Right lobe of liver (tissue), 6 donors: Measurements from ENCODE around the gene SNRPA. TPM values are rescaled to one million over a fixed set of nuclear protein-coding genes. Genes with fewer than 3 reads are reported as not detected.

ENCODE experiments used
- ATAC-seq, 4 donors: fragments of 200-7000 bp; cut with Tn5 transposase; one replicate each; pipeline ENCODE4 v1.9.1; 2020; ENCODE audit warnings: mild to moderate bottlenecking in 4 of 4, moderate library complexity in 4 of 4
- DNase-seq, 3 donors: peaks; one replicate each; pipeline ENCODE4 v3.0.0-alpha.2; 2020
- H3K27ac ChIP-seq, 3 donors: fragments of 200-600 bp; one replicate each; pipeline ENCODE4 v1.8.0; 2022
- H3K27me3 ChIP-seq, 2 donors: fragments of 200-600 bp; one replicate each; pipeline ENCODE4 v1.8.0; 2022
- H3K36me3 ChIP-seq, 4 donors: fragments of 200-600 bp; sonication (generic) in 1 of 4; one replicate each; pipeline versions ENCODE4 v1.5.1 to v1.8.0; 2017 to 2022; ENCODE audit warnings: control low read depth in 1 of 4
- H3K4me1 ChIP-seq, 4 donors: fragments of 200-600 bp; sonication (generic) in 1 of 4; one replicate each; pipeline versions ENCODE4 v1.5.1 to v1.8.0; 2017 to 2022; ENCODE audit warnings: control low read depth in 1 of 4
- H3K4me3 ChIP-seq, 3 donors: fragments of 200-600 bp; one replicate each; pipeline ENCODE4 v1.8.0; 2022
- H3K9me3 ChIP-seq, 4 donors: fragments of 200-600 bp; sonication (generic) in 1 of 4; one replicate each; pipeline versions ENCODE4 v1.5.1 to v1.8.0; 2017 to 2022; ENCODE audit warnings: control low read depth in 1 of 4
- POLR2A ChIP-seq: fragments of 450-650 bp; IDR thresholded peaks from one replicate; pipeline ENCODE4 v1.6.1; 2017; ENCODE audit warnings: antibody characterized with exemption, mild to moderate bottlenecking
- WGBS: methylation state at CpG from one replicate; pipeline ENCODE4 v1.1.6; 2018; ENCODE audit warnings: low coverage, low lambda C conversion rate; ENCODE audit not compliant: insufficient coverage; ENCODE audit errors: missing lambda C conversion rate; 5-methylcytosine and 5-hydroxymethylcytosine counted together
- intact Hi-C, 2 donors: fragments of 100-400 bp; cut with DNase I; formaldehyde crosslinking; loops; one replicate each; pipeline versions ENCODE4 v1.11.2 to v1.14.1; 2022
- total RNA-seq, 6 experiments: library from RNA; depleted of rRNA in 2 of 6; stranded (reverse); fragments of >200 nt in 2 of 6; fragmentation: NEBNext Ultra II Directional in 3 of 6; extraction: Animal tissue kit (Norgen Biotek cat#: 25700) in 3 of 6; gene quantifications; one replicate each; pipeline versions ENCODE4 v1.1.0 to v1.2.4, GENCODE V29; 2016 to 2023
- TF ChIP-seq, protein P1 (sequence below), 4 donors: fragments of 200-600 bp in 3 of 4; fragments of 450-650 bp in 1 of 4; IDR thresholded peaks; one replicate each; pipeline versions ENCODE4 v1.5.1 to v1.8.0; 2016 to 2022; ENCODE audit warnings: antibody characterized with exemption in 4 of 4, mild to moderate bottlenecking in 2 of 4
- donor health status: DM: no; HTN: yes; CAD: no.
- donor health status: DM: no; HTN: no; CAD: no.
- donor health status: DM: no; HTN: no; CAD: no.
- donor health status: DM: no; HTN: yes; CAD: no.
- donor health status: DM: no; HTN: yes; CAD: no.

The SNRPA gene
- total RNA-seq, 6 experiments from 2014 or later = 21.4 to 33.1 (median 24.7) TPM

DNA sequence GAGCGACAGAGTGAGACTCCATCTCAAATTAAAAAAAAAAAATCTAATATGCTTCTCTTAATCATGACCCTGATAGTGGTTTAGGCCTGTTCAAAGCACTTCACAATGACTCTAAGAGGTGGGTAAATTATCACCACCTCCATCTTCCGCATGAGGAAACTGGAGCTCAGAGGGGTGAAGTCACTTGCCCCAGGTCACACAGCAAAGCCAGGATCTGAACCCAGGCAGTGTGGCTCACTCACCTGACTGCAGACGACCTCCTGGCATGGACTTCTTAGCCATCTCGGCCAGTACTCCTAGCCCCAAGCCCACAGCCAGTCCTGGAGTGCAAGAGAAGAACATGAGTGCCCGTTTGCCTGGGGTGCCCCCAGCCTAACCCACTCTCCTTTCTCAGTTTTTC lies 41.2 kb upstream of the SNRPA start:
- Histone ChIP-seq H3K27ac (no peak overlapping the region), H3K36me3 (peaks cover 0 to 74% (median 6%) of the 10 kb centered on the region in 4 donors), H3K4me1 (peaks cover 0 to 4% (median 0%) of the 10 kb centered on the region in 4 donors), H3K27me3 (no peaks in the 10 kb centered on the region), H3K4me3 (no peak overlapping the region), H3K9me3 (no peaks in the 10 kb centered on the region)
- intact Hi-C loops = no loop called here
- 100% methylated on average over 2 of the region's 5 CpGs for WGBS
- DNase-seq (no peak), ATAC-seq (no peak)
- TF ChIP-seq, protein P1, sequence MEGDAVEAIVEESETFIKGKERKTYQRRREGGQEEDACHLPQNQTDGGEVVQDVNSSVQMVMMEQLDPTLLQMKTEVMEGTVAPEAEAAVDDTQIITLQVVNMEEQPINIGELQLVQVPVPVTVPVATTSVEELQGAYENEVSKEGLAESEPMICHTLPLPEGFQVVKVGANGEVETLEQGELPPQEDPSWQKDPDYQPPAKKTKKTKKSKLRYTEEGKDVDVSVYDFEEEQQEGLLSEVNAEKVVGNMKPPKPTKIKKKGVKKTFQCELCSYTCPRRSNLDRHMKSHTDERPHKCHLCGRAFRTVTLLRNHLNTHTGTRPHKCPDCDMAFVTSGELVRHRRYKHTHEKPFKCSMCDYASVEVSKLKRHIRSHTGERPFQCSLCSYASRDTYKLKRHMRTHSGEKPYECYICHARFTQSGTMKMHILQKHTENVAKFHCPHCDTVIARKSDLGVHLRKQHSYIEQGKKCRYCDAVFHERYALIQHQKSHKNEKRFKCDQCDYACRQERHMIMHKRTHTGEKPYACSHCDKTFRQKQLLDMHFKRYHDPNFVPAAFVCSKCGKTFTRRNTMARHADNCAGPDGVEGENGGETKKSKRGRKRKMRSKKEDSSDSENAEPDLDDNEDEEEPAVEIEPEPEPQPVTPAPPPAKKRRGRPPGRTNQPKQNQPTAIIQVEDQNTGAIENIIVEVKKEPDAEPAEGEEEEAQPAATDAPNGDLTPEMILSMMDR (IDR thresholded peaks at IDR 0.05) = no peak
- no peak for TF ChIP-seq POLR2A

DNA sequence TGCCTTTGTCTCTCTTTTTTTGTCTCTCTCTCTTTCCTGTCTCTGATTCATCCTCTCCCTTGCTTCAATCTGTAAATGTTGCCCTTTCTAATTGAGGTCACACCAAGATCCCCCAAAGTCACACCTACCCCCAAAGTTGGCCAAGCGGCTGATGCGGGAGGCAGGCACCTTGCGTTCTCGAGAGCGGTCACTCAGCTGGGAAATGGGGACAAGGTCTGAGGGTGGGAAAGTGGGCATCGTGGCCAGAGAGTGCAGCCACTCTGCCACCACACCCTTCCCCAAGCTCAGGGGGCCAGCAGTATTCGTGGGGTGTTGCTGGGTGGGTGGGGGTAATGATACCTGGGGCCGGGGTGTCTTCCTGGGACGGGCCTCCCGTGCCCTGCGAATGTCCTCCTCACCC lies 37.1 kb upstream of the SNRPA start:
- WGBS = 93% methylated on average over 3 of the region's 11 CpGs
- Histone ChIP-seq H3K4me1 (peaks cover 0 to 20% (median 8%) of the 10 kb centered on the region in 4 donors), H3K4me3 (peak overlapping the region in 1 of 3 donors; percentile 92), H3K9me3 (no peaks in the 10 kb centered on the region), H3K27ac (peak overlapping the region in 1 of 3 donors; percentile 43), H3K36me3 (peaks cover 0 to 34% (median 4%) of the 10 kb centered on the region in 4 donors), H3K27me3 (no peaks in the 10 kb centered on the region)
- ATAC-seq (no peak), DNase-seq (no peak)
- no peak for TF ChIP-seq POLR2A
- TF ChIP-seq, protein P1 (IDR thresholded peaks at IDR 0.05) = no peak
- intact Hi-C loops = no loop called here

DNA sequence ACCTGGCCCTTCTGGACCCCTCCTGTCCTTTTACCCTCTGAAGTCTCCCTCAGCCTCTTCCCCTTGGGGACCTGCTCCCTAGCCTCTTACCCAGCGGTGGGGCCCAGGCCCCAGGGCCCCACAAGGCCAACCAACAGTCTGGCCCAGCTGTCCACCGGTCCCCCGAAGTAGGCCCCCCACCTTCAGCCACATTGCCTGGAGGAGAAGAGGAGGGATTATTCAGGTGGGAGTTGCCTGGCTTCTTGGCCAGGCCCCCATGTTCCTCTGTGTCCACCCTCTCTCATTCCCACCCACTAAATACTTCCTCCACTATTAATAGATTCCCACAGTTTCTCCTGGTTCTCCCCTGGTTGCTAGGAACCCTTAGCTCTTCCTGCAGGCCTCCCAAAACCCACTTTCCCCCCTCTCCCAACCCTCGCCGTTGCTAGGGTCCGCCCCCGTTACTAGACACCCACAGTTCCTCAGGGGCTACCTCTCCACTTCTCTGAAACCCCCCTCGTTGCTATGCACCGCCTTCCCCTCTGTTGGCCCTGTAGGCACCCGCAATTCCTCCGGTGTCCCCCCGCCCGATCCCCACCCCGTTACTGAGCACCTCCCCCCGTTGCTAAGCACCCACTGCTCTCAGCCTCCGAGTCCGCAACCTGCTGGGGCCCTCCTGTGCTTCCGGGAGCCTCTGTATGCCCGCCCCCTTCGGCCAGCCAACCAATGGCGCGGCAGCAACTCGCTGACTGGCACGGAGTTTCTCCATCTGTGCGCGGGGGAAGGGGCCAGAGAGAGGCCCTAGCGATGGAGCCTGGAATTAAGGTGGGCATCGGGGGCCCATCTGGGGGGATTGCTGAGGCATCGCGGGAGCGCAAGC lies 36.3 kb upstream of the SNRPA start:
- ATAC-seq = peak; percentile 61 to 72 (median 70)

DNA sequence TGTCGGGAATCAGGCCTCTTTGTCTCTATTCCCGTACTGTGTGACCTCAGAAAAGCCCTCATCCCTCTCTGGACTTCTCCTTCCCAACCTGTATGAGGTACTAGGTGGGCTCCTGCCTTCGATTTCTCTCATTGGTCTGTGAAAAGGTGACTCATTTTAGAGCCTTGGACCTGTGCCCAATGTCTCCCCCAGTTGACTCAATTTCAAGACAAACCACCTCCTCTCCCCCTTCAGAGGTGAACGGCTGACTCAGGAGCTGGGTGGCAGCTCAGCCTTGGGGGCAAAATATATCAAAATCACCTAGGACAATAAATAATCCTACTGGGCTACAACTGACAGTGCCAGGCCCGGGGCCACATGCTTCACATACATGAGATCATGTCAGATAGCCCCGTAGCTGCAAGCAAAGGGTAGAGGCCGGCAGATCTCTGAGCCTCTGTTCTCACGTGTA lies 34.9 kb upstream of the SNRPA start:
- no peak for ATAC-seq
- Histone ChIP-seq H3K9me3 (no peaks in the 10 kb centered on the region), H3K36me3 (peaks cover 0 to 13% (median 4%) of the 10 kb centered on the region in 4 donors), H3K27ac (peak overlapping the region; percentile 84 to 98 (median 98)), H3K4me1 (peaks cover 0 to 38% (median 15%) of the 10 kb centered on the region in 4 donors), H3K27me3 (no peaks in the 10 kb centered on the region), H3K4me3 (peak overlapping the region; percentile 61 to 92 (median 83))
- WGBS = 3% methylated on average over 8 of the region's 8 CpGs
- TF ChIP-seq, protein P1 (IDR thresholded peaks at IDR 0.05) = no peak
- TF ChIP-seq POLR2A = no peak
- DNase-seq = no peak
- intact Hi-C loops = no loop called here

More for the DNA sequence above, 36.3 kb upstream of the SNRPA start:
- intact Hi-C loops = no loop called here
- TF ChIP-seq POLR2A = no peak
- TF ChIP-seq, protein P1 (IDR thresholded peaks at IDR 0.05) = no peak
- Histone ChIP-seq H3K27me3 (no peaks in the 10 kb centered on the region), H3K27ac (peak overlapping the region; percentile 84 to 98 (median 98)), H3K9me3 (no peaks in the 10 kb centered on the region), H3K4me3 (peak overlapping the region; percentile 43 to 92 (median 51)), H3K36me3 (peaks cover 0 to 27% (median 4%) of the 10 kb centered on the region in 4 donors), H3K4me1 (peaks cover 0 to 24% (median 10%) of the 10 kb centered on the region in 4 donors)
- DNase-seq = peak; percentile 93 to 95 (median 94)
- WGBS = 3% methylated on average over 20 of the region's 31 CpGs
